Measurements from ENCODE around the gene SLC1A5. TPM values are rescaled to one million over a fixed set of nuclear protein-coding genes. Genes with fewer than 3 reads are reported as not detected.

Gene SLC1A5
- total RNA-seq, 1 experiment from 2014 or later: 117 TPM

- no peak for DNase-seq (ENCODE audit: low read depth)
These were observed 43.4 kb downstream of the SLC1A5 start for GRCh38 chr19:46745030-46745429.

- no peak for DNase-seq (ENCODE audit: low read depth)
These were observed 44.2 kb downstream of the SLC1A5 start for GRCh38 chr19:46744005-46744691.

- no peak for DNase-seq (ENCODE audit: low read depth)
These were observed 45.4 kb downstream of the SLC1A5 start for GRCh38 chr19:46742926-46743480.

- no peak for DNase-seq (ENCODE audit: low read depth)
These were observed 46.9 kb downstream of the SLC1A5 start for GRCh38 chr19:46741447-46741846.

- no peak for DNase-seq (ENCODE audit: low read depth)
These were observed 49.1 kb downstream of the SLC1A5 start for GRCh38 chr19:46739290-46739771.

GRCh38 chr19:46737761-46738171, 50.6 kb downstream of the SLC1A5 start:
- no peak for DNase-seq (ENCODE audit: low read depth)

GRCh38 chr19:46737298-46737654, 51.1 kb downstream of the SLC1A5 start:
- DNase-seq (ENCODE audit: low read depth): no peak

GRCh38 chr19:46736531-46737297, 51.7 kb downstream of the SLC1A5 start:
- DNase-seq (ENCODE audit: low read depth): no peak

- DNase-seq (ENCODE audit: low read depth): no peak
These were observed 54.6 kb downstream of the SLC1A5 start for GRCh38 chr19:46733690-46734292.

GRCh38 chr19:46732966-46733689, 55.3 kb downstream of the SLC1A5 start:
- DNase-seq (ENCODE audit: low read depth): peak; percentile 45

GRCh38 chr19:46732172-46732938, 56.0 kb downstream of the SLC1A5 start:
- DNase-seq (ENCODE audit: low read depth): peak; percentile 72

- DNase-seq (ENCODE audit: low read depth): peak; percentile 67
These were observed 56.8 kb downstream of the SLC1A5 start for GRCh38 chr19:46731584-46731983.

- peak; percentile 97 for DNase-seq (ENCODE audit: low read depth)
These were observed 57.3 kb downstream of the SLC1A5 start for GRCh38 chr19:46731007-46731501.

- DNase-seq (ENCODE audit: low read depth): no peak
These were observed 57.8 kb downstream of the SLC1A5 start for GRCh38 chr19:46730595-46730994.

- DNase-seq (ENCODE audit: low read depth): no peak
These were observed 58.2 kb downstream of the SLC1A5 start for GRCh38 chr19:46730187-46730586.

- DNase-seq (ENCODE audit: low read depth): no peak
These were observed 58.7 kb downstream of the SLC1A5 start for GRCh38 chr19:46729696-46730095.

- peak; percentile 31 for DNase-seq (ENCODE audit: low read depth)
These were observed 59.6 kb downstream of the SLC1A5 start for GRCh38 chr19:46728693-46729339.

- no peak for DNase-seq (ENCODE audit: low read depth)
These were observed 60.2 kb downstream of the SLC1A5 start for GRCh38 chr19:46728208-46728607.

- DNase-seq (ENCODE audit: low read depth): no peak
These were observed 60.6 kb downstream of the SLC1A5 start for GRCh38 chr19:46727757-46728156.

GRCh38 chr19:46726971-46727501, 61.4 kb downstream of the SLC1A5 start:
- no peak for DNase-seq (ENCODE audit: low read depth)

Data from RPMI7951 (cell line).